ENCODE results near the gene MFSD2A.
A peak's percentile ranks its signal among the peaks of the same experiment; 100 is the strongest.
"Not testable (repeated sequence)": the region's sequence is repeated elsewhere in the genome, so short reads cannot be mapped to it uniquely, and the experiment has no call there.

MFSD2A gene

DNA sequence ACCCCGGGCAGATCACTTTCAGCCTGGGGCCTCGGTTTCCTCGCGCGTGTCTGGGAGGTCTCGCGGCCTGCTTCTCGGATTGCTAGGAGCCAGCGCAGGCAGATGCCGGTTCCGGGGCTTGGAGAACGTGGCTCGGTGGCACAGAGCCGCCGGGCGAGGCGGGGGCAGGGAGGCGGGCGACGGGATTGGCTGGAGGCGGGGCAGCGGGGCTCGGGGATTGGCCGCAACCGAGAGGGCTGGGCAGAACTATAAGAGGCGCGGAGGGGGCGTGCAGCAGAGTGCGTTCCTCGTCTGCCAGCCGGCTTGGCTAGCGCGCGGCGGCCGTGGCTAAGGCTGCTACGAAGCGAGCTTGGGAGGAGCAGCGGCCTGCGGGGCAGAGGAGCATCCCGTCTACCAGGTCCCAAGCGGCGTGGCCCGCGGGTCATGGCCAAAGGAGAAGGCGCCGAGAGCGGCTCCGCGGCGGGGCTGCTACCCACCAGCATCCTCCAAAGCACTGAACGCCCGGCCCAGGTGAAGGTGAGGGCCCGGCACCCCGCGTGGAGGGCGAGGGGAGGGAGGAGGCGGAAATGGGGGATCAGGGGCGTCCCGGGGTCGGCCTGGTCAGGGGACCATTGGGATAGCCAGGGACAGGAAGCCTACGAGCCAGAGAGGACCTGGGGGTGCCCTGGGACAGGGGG is at the start of gene MFSD2A:
TSS of gene MFSD2A (plus strand) at position 276 of the 677 bp plus-strand sequence. CDS start at position 424, 148 bp downstream.
- peak; percentile 94 for DNase-seq

DNA sequence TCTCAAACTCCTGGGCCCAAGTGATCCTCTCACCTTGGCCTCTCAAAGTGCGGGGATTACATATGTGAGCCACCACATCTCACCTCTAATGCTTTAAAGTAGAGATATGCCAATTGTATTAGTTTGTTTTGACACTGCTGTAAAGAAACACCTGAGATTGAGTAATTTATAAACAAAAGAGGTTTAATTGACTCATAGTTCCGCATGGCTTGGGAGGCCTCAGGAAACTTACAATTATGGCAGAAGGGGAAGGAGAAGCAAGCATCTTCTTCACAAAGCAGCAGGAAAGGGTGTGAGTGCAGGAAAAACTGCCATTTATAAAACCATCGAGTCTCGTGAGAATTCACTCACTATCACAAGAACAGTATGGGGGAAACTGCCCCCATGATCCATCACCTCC is 49.8 kb upstream of the MFSD2A start:
- DNase-seq, result no peak

DNA sequence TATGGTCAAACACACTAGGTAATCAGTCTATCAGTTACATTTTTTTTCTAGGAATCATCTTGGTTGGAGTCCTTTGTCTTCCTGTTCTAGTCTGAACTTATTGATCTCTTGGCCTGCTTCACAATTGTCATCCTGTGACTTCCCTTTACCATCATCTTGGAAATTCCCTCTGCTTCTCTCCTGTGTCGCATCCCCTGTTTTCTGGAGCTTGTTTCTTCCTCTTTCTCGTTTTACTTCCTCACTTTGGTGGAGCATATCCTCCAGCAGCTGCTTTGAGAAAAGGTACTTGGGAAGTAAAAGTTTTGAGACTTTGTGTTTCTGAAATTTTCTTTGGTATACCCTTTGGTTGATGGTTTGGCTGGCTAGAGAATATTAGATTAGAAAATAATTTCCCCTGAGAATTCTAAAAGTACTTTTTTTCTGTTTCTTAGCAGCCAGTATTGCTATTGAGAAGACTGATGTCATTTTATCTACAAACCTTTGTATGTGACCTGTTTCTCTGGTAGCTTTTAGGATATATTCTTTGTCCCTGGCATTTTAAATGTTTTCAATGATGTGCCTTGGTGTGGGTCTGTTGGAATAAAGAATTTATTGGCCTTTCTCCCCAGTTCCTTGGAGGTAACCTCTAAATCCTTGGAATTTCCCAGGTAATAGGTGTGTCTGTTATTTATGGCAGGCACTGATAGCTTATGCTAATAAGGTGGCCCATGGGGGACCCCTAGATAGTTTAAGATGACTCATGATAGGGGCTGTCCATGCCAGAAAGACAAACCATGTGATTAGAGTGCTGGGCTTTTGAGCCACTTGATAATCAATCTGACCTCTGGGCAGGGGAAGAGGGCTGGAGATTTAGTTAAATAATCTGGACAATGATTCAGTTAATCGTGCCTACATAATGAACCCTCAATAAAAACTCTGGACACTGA is 47.2 kb upstream of the MFSD2A start:
- DNase-seq, result no peak

DNA sequence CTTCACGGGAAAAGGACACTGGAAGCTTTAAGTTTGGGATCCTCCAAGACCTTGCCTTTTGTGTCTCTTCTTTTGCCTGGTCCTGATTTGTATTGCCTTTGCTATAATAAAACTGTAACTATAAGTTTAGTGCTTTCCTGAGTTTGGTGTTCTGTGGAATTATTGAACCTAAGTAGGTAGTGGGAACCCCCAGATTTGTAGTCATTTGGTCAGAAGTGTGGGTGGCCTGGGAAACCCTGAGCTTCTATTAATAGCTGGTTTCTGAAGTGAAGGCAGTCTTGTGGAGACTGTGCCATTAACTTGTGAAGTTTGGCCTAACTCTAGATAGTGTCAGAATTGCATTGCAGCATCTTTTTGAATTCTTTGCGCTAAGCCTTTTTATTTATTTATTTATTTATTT is 46.4 kb upstream of the MFSD2A start:
- no peak for DNase-seq

DNA sequence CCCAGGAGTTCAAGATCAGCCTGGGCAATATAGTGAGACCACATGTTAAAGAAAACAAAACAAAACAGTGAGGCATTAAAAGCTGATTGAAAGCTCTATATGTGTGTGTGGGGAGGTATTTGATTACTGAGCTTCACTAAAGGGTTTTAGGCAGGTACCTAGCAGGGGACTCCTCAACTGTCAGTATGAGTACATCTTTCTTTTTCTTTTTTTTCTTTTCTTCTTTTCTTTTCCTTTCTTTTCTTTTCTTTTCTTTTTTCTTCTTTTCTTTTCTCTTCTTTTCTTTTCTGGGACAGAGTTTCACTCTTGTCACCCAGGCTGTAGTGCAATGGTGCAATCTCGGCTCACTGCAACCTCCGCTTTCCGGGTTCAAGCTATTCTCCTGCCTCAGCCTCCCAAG is 44.7 kb upstream of the MFSD2A start:
- no peak for DNase-seq

DNA sequence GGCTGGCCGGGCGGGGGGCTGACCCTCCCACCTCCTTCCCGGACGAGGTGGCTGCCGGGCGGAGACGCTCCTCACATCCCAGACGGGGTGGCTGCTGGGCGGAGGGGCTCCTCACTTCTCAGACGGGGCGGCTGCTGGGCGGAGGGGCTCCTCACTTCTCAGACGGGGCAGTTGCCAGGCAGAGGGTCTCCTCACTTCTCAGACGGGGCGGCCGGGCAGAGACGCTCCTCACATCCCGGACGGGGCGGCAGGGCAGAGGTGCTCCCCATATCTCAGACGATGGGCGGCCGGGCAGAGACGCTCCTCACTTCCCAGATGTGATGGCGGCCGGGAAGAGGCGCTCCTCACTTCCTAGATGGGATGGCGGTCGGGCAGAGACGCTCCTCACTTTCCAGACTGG is 41.8 kb upstream of the MFSD2A start:
- DNase-seq, result not testable (repeated sequence)

DNA sequence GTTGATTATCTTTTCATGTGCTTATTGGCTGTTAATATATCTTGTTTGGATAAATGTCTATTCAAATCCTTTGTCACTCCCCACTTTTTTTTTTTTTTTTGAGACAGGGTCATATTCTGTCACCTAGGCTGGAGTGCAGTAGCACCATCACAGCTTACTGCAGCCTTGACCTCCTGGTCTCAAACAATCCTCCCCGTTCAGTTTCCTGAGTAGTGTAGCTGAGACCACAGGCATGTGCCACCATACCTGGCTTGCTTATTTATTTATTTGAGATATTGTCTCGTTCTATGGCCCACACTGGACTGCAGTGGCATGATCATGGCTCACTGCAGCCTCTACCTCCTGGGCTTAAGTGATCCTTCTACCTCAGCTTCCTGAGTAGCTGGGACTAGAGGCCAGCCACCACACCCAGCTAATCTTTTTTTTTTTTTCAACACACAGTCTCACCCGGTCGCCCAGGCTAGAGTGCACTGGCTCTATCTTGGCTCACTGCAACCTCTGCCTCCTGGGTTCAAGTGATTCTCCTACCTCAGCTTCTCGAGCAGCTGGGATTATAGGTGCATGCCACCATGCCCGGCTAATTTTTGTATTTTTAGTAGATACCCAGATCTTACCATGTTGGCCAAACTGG is 39.3 kb upstream of the MFSD2A start:
- DNase-seq, result no peak

DNA sequence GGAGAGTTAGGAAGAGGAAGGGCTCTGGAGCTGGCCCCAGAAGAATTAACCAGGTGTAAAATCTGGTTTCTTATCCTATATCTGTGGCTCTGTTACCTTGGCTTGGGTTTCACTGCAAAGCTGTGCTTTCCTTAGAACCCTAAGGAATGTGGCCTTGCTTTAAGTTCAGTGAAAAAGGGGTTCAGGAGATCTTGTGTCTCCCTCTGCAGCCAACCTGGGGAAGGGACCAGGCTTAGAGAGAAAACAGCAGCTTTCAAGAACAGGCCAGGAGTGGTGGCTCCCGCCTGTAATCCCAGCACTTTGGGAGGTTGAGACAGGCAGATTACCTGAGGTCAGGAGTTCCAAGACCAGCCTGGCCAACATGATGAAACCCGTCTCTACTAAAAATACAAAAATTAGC is 37.1 kb upstream of the MFSD2A start:
- no peak for DNase-seq

DNA sequence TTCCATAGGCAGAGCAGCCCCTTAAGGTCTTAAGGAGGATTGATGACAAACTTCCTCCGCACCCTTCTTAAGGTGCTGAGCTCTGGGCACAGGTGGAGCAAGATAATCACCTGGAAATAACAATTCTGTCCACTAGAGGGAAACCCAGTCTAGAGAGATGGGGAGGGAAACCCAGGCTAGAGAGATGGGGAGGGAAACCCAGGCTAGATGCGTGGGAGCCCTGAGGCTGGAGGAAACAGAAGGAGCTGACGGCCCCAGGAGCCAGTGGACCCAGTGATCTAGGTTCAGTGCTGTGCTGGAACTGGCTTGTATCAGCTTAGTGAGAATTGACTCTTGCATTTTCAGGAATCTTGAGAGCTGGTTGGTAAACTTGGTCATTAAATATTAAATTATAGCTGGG is 35.4 kb upstream of the MFSD2A start:
- DNase-seq, result peak; percentile 84

DNA sequence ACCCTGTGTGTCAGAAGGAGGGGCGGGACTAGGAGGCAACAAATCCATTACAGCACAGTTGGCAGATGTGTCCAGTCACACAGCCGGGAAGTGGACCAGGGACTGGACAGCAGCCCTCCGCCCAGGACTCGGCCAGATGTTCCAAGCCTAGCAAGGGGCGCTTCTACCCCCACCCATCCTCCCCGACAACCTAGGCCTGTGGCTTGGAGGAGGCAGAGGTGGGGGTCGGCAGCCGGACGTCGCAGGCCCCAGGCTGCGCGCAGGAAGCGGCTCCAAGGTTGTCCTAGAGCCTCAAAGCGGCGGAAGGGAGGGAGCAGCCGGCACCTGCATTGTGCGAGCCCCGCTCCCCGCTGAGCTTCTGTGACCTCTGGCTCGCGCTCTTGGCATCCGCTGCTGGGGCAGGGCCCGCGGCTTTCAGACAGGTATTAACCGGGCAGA is 32.7 kb upstream of the MFSD2A start:
- DNase-seq, result no peak

DNA sequence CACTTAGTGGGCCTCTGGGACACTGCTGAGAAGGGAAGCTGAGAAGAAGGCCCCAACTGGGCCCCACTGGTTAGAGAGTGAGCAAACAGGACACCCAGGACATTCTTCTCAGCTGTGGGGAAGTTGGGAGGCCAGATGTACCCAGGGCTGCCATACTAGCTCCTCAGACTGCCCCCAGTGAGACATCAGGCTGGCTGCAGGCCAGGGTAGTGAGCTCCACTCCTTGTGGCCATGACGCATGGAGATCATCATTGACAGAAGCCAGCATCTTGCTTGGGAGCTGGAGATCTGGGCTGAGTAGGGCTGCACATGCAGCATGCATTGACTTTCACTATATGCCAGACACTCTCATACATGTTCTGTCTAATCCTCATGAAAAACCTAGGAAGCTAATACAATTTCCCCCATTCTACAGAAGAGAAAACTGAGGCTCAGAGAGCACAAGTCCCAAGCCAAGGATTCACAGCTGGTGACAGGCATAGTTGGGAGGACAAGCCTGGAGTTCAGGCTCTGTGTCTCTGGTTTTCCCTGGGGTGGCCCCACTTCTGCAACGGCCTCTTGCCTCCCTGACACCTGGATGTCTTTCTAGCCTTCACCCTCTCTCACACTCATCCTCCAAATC is 29.1 kb upstream of the MFSD2A start:
- DNase-seq, result no peak

DNA sequence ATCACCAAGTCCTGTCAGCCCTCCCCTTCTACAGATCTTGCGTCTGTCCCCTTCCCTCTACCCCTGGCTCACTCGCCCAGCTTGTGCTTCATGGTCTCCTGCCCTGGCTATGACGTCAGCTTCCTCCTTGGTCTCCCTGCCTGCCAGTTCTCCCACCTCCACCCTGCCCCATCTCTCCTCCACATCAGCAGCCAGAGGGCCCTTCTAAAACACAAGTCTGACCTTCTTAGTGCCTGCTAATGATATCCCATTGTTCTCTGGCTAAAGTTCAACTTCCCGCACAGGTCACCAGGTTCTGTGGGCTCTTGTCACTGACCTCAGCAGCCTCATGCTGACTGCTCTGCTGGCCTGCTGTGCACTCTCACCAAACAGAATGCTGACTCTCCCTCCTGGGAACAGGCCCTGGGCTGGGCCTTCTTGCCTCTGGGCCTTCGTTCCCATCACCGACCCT is 28.6 kb upstream of the MFSD2A start:
- no peak for DNase-seq

DNA sequence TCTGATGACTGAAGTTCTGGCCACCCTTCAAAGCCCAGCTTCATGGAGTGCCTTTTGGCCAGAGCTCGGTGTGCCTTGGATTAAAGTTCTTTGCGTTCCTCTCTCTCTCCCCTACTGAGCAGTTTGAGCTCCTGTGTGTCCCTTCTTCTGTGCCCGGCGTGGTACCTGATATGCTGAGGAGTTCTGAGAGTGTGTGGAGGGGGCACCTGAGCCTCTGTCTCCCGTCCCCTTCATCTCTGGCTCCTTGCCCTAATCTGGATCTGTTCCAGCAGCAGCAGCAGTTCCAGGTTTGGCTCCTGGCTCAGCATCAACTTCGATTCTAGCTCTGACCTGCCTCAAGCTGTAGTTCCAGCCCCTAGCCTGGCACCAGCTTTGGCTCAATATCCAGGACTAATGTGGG is 28.1 kb upstream of the MFSD2A start:
- peak; percentile 52 for DNase-seq

DNA sequence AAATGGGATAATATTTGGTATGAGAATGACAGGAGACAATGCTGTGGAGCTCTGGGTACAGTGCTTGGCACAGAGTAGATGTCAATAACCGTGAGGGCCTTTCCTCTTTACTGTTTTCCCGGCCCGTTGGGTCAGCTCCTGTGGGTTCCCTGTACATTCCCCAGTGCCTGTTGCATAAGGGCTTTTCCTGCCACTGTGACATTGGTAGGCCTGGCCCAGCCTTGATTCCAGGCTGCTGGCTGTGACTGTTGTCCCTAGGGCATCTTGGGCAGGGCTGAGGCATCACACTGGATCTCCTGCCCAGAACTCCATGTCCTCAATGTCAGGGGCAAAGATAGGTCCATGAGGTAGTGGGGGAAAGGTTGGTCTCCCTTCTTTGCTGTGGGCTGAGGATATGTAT is 27.4 kb upstream of the MFSD2A start:
- no peak for DNase-seq

DNA sequence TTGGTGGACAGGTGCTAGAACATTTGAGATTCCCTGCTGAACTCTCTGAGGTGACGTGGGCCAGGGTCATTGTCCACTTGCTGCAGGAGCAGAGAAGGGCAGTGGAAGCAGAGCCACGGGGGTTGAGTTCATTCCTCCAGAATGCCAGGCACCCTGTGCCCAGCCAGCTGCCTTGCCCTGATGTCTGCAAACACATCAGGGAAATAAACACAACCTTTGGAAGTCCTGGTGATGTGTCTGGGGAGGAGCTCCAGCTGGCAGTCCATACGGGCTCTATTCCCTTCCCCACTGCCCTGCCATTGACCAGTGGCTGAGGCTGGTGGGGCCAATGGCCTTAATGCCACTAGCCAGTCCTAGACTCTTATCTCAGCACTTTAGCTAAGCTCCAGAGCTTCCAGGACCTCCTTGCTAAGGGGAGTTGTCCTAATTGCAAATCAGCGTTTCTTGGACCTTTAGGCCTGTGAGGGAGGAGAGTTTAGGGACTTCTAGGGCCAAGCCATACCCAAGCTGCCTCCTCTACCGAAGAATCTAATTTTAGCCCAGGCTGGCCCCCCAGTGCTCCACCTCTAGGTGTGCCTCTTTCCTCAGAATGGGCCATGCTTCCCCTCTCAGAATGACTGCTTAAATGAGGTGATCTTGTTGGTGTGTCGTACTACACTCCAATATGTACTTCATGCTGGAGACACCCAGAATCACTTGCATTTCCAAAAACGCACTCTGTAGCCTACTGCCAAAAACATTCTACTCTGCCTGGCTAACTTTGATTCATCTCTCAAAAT is 25.9 kb upstream of the MFSD2A start:
- DNase-seq, result no peak

DNA sequence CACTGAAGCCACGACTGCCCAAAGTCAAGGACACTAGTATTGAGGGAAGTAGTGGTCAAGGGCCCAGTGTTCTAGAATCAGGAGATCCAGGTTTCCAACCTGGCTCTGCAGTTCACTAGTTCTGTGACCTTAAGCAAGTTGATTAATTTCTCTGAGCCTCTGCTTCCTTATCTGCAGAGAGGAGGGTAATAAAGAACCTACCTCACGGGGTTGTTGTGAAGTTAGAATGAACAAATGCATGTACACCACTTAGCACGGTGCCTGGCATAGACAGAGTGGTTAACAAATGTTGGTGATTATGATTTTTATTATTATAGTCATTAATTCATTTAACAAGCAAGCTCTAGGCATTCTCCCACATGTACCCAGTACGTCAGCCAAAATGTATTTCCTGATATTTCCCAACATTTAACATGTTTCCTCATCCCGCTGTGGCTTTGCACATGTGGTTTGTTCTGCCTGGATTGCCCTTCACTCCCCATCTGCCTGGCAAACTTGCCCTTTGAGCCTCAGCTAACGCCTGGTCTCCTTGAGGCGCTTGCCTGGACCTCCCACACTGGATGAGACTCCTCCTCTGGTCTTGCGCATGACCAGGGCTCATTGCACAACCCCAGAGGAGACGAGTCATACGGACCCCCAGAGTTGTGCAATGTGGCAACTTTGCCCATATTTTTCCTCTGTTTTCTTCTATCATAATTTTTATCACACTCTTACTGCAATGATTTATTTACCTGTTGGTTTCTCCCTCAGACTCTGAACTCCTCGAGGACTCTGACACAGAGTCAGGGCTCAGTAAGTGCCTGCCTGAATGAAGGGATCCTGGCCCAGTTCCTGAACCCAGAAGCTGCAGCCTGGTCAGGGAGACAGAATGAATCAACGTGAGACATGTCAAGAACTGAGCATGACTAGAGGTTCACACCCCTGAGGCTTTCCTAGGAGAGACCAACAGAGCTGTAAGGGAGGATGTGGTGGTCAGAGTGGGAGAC is 20.7 kb upstream of the MFSD2A start:
- no peak for DNase-seq

DNA sequence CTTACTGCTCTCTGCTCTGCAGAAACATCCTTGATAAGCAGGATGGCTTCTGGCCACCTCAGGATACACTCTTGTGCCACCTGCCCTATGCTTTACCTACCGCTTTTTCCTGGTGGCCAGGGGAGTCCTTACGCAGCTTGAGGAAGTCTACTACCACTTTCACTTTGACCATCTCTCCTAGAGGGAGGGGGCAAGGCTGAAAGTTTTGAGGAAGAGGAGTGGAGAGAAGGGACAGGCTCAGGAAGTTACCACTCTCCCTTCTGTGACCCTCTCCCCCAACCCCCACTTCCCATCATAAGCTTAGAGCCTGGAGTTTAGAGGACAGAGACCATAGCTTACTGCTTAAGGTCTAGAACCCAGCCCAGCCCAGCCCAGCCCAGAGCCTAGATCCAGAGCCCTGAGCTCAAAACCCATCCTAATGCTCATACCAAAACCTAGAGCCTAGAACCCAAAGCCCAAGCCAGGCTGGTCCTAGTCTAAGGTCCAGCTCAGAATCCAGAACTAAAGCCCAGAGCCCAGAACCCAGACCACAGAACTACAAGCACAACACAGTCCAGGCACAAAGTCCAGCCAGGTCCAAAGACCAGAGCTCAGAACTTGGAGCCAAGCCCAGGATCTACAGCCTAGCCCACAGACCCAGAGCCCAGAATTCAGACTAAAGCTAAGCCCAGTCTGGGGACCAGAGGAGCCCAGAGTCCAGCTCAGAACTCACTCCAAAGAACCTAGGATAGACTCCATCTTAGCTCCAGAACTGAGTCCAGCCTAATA is 18.0 kb upstream of the MFSD2A start:
- no peak for DNase-seq

DNA sequence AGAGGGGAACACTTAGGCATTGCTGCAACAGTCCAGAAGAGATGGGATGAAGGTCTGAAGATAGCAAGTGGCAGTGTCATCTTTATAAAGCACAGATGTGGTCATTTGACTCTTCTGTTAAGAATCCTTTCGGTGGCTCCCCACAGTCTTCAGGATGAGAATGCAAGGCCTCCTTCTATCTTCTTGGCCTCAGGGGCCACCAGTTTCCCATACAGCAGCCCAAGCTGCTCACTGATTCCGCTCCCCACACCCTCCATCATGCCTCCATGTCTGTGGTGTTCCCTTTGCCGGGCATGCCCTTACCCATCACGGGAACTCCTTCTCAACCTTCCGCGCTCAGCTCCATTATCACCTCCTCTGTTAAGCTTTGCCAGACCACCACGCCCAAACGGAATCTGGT is 16.1 kb upstream of the MFSD2A start:
- DNase-seq, result no peak

DNA sequence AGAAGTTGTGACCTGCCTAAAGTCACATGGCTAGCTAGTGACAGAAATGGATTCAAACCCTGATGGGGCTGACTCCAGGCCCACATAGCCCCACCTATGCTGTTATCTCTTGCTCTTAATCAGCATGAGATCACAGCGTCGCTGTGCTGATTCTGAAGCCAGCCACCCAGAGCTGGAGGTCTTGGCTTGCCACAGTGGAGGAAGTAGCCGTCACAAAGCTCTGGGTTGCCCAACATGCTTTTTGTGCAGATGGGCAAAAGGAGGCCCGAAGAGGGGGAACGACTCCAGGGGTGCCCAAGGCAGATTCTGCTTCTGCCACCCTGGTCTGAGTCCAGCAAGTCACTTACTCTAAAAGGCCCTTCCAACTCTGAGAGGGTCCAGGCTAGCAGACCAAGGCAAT is 14.7 kb upstream of the MFSD2A start:
- DNase-seq, result no peak
